Measurements from ENCODE around the gene AFG3L2.

GRCh38 chr18:12424252-12424651 is 47.2 kb upstream of the AFG3L2 start:
- TF ChIP-seq ARHGAP35 (IDR thresholded peaks at IDR 0.05; ENCODE audit: partially characterized antibody) (no peak), NR1H2 (CRISPR knock-in tag; IDR thresholded peaks at IDR 0.05) (no peak), ZNF311 (CRISPR knock-in tag; IDR thresholded peaks at IDR 0.05) (no peak), RAD21 (CRISPR knock-in tag; conservative IDR thresholded peaks at IDR 0.05 in 1 of 2, IDR thresholded peaks at IDR 0.05 in 1 of 2) (no peak), RUNX1 (IDR thresholded peaks at IDR 0.05; ENCODE audit: low read depth) (no peak), ZBTB7A (IDR thresholded peaks at IDR 0.05; ENCODE audit: borderline replicate concordance, control insufficient read depth, low read depth, low read length) (no peak), ZC3H11A (IDR thresholded peaks at IDR 0.05; ENCODE audit: low read depth, low read length) (no peak), EP300 (IDR thresholded peaks at IDR 0.05; ENCODE audit: low read length) (no peak), SP1 (CRISPR knock-in tag; IDR thresholded peaks at IDR 0.05) (no peak), ZZZ3 (IDR thresholded peaks at IDR 0.05) (no peak)
- TF ChIP-seq, protein P1, sequence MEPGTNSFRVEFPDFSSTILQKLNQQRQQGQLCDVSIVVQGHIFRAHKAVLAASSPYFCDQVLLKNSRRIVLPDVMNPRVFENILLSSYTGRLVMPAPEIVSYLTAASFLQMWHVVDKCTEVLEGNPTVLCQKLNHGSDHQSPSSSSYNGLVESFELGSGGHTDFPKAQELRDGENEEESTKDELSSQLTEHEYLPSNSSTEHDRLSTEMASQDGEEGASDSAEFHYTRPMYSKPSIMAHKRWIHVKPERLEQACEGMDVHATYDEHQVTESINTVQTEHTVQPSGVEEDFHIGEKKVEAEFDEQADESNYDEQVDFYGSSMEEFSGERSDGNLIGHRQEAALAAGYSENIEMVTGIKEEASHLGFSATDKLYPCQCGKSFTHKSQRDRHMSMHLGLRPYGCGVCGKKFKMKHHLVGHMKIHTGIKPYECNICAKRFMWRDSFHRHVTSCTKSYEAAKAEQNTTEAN (CRISPR knock-in tag; IDR thresholded peaks at IDR 0.05), result no peak
- TF ChIP-seq, protein P2, sequence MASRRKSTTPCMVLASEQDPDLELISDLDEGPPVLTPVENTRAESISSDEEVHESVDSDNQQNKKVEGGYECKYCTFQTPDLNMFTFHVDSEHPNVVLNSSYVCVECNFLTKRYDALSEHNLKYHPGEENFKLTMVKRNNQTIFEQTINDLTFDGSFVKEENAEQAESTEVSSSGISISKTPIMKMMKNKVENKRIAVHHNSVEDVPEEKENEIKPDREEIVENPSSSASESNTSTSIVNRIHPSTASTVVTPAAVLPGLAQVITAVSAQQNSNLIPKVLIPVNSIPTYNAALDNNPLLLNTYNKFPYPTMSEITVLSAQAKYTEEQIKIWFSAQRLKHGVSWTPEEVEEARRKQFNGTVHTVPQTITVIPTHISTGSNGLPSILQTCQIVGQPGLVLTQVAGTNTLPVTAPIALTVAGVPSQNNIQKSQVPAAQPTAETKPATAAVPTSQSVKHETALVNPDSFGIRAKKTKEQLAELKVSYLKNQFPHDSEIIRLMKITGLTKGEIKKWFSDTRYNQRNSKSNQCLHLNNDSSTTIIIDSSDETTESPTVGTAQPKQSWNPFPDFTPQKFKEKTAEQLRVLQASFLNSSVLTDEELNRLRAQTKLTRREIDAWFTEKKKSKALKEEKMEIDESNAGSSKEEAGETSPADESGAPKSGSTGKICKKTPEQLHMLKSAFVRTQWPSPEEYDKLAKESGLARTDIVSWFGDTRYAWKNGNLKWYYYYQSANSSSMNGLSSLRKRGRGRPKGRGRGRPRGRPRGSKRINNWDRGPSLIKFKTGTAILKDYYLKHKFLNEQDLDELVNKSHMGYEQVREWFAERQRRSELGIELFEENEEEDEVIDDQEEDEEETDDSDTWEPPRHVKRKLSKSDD (conservative IDR thresholded peaks at IDR 0.05; ENCODE audit: low read length), result no peak
